OCI-LY3 (cell line): ENCODE results near the gene ECE1.

Experiments
- EZH2phosphoT487 ChIP-seq: fragments of 200-600 bp; shearing (Covaris generic); IDR thresholded peaks from 2 replicates; pipeline ENCODE4 v1.6.1; 2018; ENCODE audit warnings: antibody characterized with exemption, mixed run types, low read depth
- TF ChIP-seq, protein P1 (sequence below): fragments of 200-600, 300-600 bp; sonication (generic); IDR thresholded peaks from 2 replicates; pipeline ENCODE4 v1.5.1; 2014; ENCODE audit warnings: antibody characterized with exemption, low read length, low read depth

DNA sequence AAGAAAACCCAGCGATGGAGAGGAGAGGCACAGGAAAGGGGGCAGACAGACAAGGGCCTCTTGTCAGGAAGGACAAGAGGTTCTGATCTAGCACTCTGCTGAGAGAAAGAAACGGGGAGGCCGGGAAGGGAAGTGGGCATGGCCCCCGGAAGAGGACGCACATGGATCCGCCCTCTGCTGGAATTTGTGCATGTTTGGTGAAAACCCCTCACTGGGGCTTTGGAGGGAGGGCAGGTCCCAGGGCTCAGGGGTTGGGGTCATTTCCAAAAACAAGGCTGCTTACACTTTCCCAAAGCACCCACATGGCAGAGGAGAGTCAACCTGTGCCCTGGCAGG, 32.4 kb upstream of the ECE1 start:
- TF ChIP-seq, protein P1, sequence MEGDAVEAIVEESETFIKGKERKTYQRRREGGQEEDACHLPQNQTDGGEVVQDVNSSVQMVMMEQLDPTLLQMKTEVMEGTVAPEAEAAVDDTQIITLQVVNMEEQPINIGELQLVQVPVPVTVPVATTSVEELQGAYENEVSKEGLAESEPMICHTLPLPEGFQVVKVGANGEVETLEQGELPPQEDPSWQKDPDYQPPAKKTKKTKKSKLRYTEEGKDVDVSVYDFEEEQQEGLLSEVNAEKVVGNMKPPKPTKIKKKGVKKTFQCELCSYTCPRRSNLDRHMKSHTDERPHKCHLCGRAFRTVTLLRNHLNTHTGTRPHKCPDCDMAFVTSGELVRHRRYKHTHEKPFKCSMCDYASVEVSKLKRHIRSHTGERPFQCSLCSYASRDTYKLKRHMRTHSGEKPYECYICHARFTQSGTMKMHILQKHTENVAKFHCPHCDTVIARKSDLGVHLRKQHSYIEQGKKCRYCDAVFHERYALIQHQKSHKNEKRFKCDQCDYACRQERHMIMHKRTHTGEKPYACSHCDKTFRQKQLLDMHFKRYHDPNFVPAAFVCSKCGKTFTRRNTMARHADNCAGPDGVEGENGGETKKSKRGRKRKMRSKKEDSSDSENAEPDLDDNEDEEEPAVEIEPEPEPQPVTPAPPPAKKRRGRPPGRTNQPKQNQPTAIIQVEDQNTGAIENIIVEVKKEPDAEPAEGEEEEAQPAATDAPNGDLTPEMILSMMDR, result no peak
- no peak for TF ChIP-seq EZH2phosphoT487
